Activated CD8-positive, alpha-beta T cell treated with anti-CD3 and anti-CD28 coated beads for 36 hours (primary cell): ENCODE measurements around the gene TGFBI. TPM values are rescaled to one million over a fixed set of nuclear protein-coding genes. Genes with fewer than 3 reads are reported as not detected.

ENCODE experiments used
- ATAC-seq: fragments of 200-7000 bp; cut with Tn5 transposase; one replicate; pipeline ENCODE4 v1.10.0; 2021; ENCODE audit warnings: mild to moderate bottlenecking, moderate library complexity
- CTCF ChIA-PET: fragments of 350-600 bp; sonication (Branson Sonifier 250); formaldehyde crosslinking; loops from one replicate; lab custom pipeline; 2021; ENCODE audit warnings: antibody characterized with exemption; lab: Charles Lee
- POLR2A ChIA-PET: fragments of 350-600 bp; sonication (Branson Sonifier 250); formaldehyde crosslinking; loops from one replicate; lab custom pipeline; 2021; ENCODE audit warnings: antibody characterized with exemption; lab: Charles Lee
- DNase-seq: peaks from one replicate; pipeline ENCODE4 v3.0.0-alpha.2; 2020
- H3K27ac Mint-ChIP-seq: one replicate; pipeline ENCODE4 v1.8.0; 2021; ENCODE audit warnings: mild to moderate bottlenecking, mixed read lengths
- H3K27me3 Mint-ChIP-seq: one replicate; pipeline ENCODE4 v1.8.0; 2021; ENCODE audit warnings: mixed read lengths
- H3K36me3 Mint-ChIP-seq: one replicate; pipeline ENCODE4 v1.8.0; 2021; ENCODE audit warnings: low read depth, mixed read lengths
- H3K4me1 Mint-ChIP-seq: one replicate; pipeline ENCODE4 v1.8.0; 2021; ENCODE audit warnings: low read depth, mixed read lengths
- H3K4me3 Mint-ChIP-seq: one replicate; pipeline ENCODE4 v1.8.0; 2021; ENCODE audit warnings: mild to moderate bottlenecking, moderate library complexity, mixed read lengths
- H3K9me3 Mint-ChIP-seq: one replicate; pipeline ENCODE4 v1.8.0; 2021; ENCODE audit warnings: mixed read lengths
- CTCF ChIP-seq: fragments of 200-600 bp; IDR thresholded peaks from one replicate; pipeline ENCODE4 v1.8.0; 2022; ENCODE audit warnings: antibody characterized with exemption, mild to moderate bottlenecking
- intact Hi-C: fragments of 100-400 bp; cut with micrococcal nuclease; formaldehyde crosslinking; loops from one replicate; pipeline ENCODE4 v1.10.0; 2022
- total RNA-seq, 2 experiments: library from RNA; stranded (reverse); gene quantifications; one replicate each; pipeline ENCODE4 v1.2.3, GENCODE V29; 2021

TGFBI gene
- total RNA-seq, result not detected

- Mint-ChIP-seq H3K9me3 (no peaks in the 10 kb centered on the region), H3K36me3 (no peaks in the 10 kb centered on the region), H3K4me3 (no peak within 1 kb of the TSS), H3K27me3 (peaks cover 32% of the 10 kb centered on the region), H3K4me1 (no peaks in the 10 kb centered on the region), H3K27ac (no peak within 1 kb of the TSS)
- POLR2A ChIA-PET, result no interaction called here
- CTCF ChIA-PET, result no interaction called here
- ATAC-seq (no peak), DNase-seq (peak; percentile 18)
- no peak for TF ChIP-seq CTCF
- intact Hi-C loops, result no loop called here
These were observed at the start of gene TGFBI for GRCh38 chr5:136028782-136029742. TGFBI (plus strand) TSS chr5:136028988; CDS start chr5:136029056, 68 bp downstream.

- H3K4me3 Mint-ChIP-seq, result no peak overlapping the region
- POLR2A ChIA-PET, result no interaction called here
- DNase-seq (no peak), ATAC-seq (no peak)
- H3K4me1 Mint-ChIP-seq, result no peaks in the 10 kb centered on the region
- intact Hi-C loops, result loop anchor here (10.0 kb wide), 1 partner anchor 106 kb away; no protein-coding TSS in a partner anchor
- H3K36me3 Mint-ChIP-seq, result no peaks in the 10 kb centered on the region
- peaks cover 22% of the 10 kb centered on the region for H3K27me3 Mint-ChIP-seq
- no peak overlapping the region for H3K27ac Mint-ChIP-seq
- no peak for TF ChIP-seq CTCF
- no peaks in the 10 kb centered on the region for H3K9me3 Mint-ChIP-seq
- CTCF ChIA-PET, result interaction anchor here (2.3 to 2.5 kb wide), 2 partner anchors 8 to 102 kb away, joined by 6 to 10 read pairs; no protein-coding TSS in a partner anchor
These were observed 49.8 kb upstream of the TGFBI start for GRCh38 chr5:135978993-135979392.

GRCh38 chr5:135979510-135979909 is 49.3 kb upstream of the TGFBI start:
- H3K9me3 Mint-ChIP-seq, result no peaks in the 10 kb centered on the region
- H3K27me3 Mint-ChIP-seq, result peaks cover 22% of the 10 kb centered on the region
- H3K36me3 Mint-ChIP-seq, result no peaks in the 10 kb centered on the region
- CTCF ChIA-PET, result interaction anchor here (2.3 to 2.5 kb wide), 2 partner anchors 7 to 101 kb away, joined by 6 to 10 read pairs; no protein-coding TSS in a partner anchor
- TF ChIP-seq CTCF, result no peak
- POLR2A ChIA-PET, result no interaction called here
- H3K4me3 Mint-ChIP-seq, result no peak overlapping the region
- DNase-seq (no peak), ATAC-seq (no peak)
- H3K27ac Mint-ChIP-seq, result no peak overlapping the region
- H3K4me1 Mint-ChIP-seq, result no peaks in the 10 kb centered on the region
- intact Hi-C loops, result loop anchor here (10.0 kb wide), 1 partner anchor 105 kb away; no protein-coding TSS in a partner anchor

GRCh38 chr5:135980620-135981019 is 48.2 kb upstream of the TGFBI start:
- no peak for DNase-seq
- ATAC-seq, result no peak
- H3K9me3 Mint-ChIP-seq, result no peaks in the 10 kb centered on the region
- TF ChIP-seq CTCF, result no peak
- ChIA-PET POLR2A (interaction anchor here (0.6 kb wide), 1 partner anchor 204 kb away, joined by 3 read pairs; no protein-coding TSS in a partner anchor), CTCF (no interaction called here)
- H3K27me3 Mint-ChIP-seq, result peaks cover 19% of the 10 kb centered on the region
- H3K4me1 Mint-ChIP-seq, result no peaks in the 10 kb centered on the region
- no peaks in the 10 kb centered on the region for H3K36me3 Mint-ChIP-seq
- H3K4me3 Mint-ChIP-seq, result no peak overlapping the region
- intact Hi-C loops, result no loop called here
- H3K27ac Mint-ChIP-seq, result no peak overlapping the region

- H3K27me3 Mint-ChIP-seq, result peaks cover 7% of the 10 kb centered on the region
- no peak for DNase-seq
- ChIA-PET CTCF (interaction anchor here (2.0 kb wide), 1 partner anchor 8 kb away, joined by 10 read pairs; no protein-coding TSS in a partner anchor), POLR2A (no interaction called here)
- H3K4me1 Mint-ChIP-seq, result no peaks in the 10 kb centered on the region
- H3K36me3 Mint-ChIP-seq, result no peaks in the 10 kb centered on the region
- no peaks in the 10 kb centered on the region for H3K9me3 Mint-ChIP-seq
- no peak for ATAC-seq
- TF ChIP-seq CTCF, result no peak
- no peak overlapping the region for H3K27ac Mint-ChIP-seq
- H3K4me3 Mint-ChIP-seq, result no peak overlapping the region
- intact Hi-C loops, result no loop called here
These were observed 42.8 kb upstream of the TGFBI start for GRCh38 chr5:135985951-135986350.
